CD14-positive monocyte (primary cell): Measurements from ENCODE around the gene ERF. TPM values are rescaled to one million over a fixed set of nuclear protein-coding genes. Genes with fewer than 3 reads are reported as not detected.

Source experiments
- DNase-seq, 3 donors: peaks; one replicate each; pipeline ENCODE4 v3.0.0-alpha.2; 2011 to 2022
- H2AFZ ChIP-seq: 2 replicates; pipeline ENCODE4 v1.6.0; 2012; ENCODE audit warnings: mild to moderate bottlenecking, low read depth, low read length, inconsistent platforms; ENCODE audit not compliant: insufficient read depth, poor library complexity, severe bottlenecking
- H3K27ac ChIP-seq, 2 donors: 1 replicate in 1 of 2; 2 replicates in 1 of 2; pipeline ENCODE4 v1.5.1; 2012 to 2013; ENCODE audit warnings: low read length in 2 of 2, control low read depth in 1 of 2, inconsistent platforms in 1 of 2, low read depth in 1 of 2, mild to moderate bottlenecking in 1 of 2
- H3K27me3 ChIP-seq, 2 donors: one replicate each; pipeline versions ENCODE4 v1.6.0 to v1.6.1; 2011 to 2013; ENCODE audit warnings: low read length in 2 of 2; ENCODE audit not compliant: control insufficient read depth in 2 of 2, insufficient read depth in 2 of 2
- H3K36me3 ChIP-seq, 2 donors: replicated peaks in 1 of 2; 1 replicate in 1 of 2; 2 replicates in 1 of 2; pipeline versions ENCODE4 v1.5.1 to v1.6.1; 2012 to 2013; ENCODE audit warnings: low read length in 2 of 2, control low read depth in 1 of 2, inconsistent platforms in 1 of 2, mild to moderate bottlenecking in 1 of 2; ENCODE audit not compliant: insufficient read depth in 2 of 2, control insufficient read depth in 1 of 2
- H3K4me1 ChIP-seq, 2 donors: 1 replicate in 1 of 2; 2 replicates in 1 of 2; pipeline versions ENCODE4 v1.5.1 to v1.6.1; 2012 to 2013; ENCODE audit warnings: low read length in 2 of 2, control low read depth in 1 of 2, inconsistent platforms in 1 of 2, mild to moderate bottlenecking in 1 of 2, moderate library complexity in 1 of 2; ENCODE audit not compliant: insufficient read depth in 2 of 2, control insufficient read depth in 1 of 2
- H3K4me2 ChIP-seq: replicated peaks from 2 replicates; pipeline ENCODE3; 2012; ENCODE audit warnings: low read length, moderate library complexity, mild to moderate bottlenecking; ENCODE audit not compliant: poor library complexity, severe bottlenecking; ENCODE audit errors: extremely low read depth
- H3K4me3 ChIP-seq, 3 experiments: fragments of 200-600 bp in 1 of 3; sonication (generic) in 1 of 3; replicated peaks in 1 of 3; 1 replicate in 2 of 3; 2 replicates in 1 of 3; pipeline ENCODE4 v1.5.1; 2011 to 2013; ENCODE audit warnings: low read length in 3 of 3, mild to moderate bottlenecking in 3 of 3, control low read depth in 2 of 3, low read depth in 2 of 3, inconsistent platforms in 1 of 3, moderate library complexity in 1 of 3
- H3K79me2 ChIP-seq: 2 replicates; pipeline ENCODE4 v1.6.0; 2012; ENCODE audit warnings: mild to moderate bottlenecking, control low read depth, inconsistent platforms, low read length, moderate library complexity; ENCODE audit not compliant: insufficient read depth
- H3K9ac ChIP-seq: 2 replicates; pipeline ENCODE4 v1.6.0; 2017; ENCODE audit warnings: low read length, mild to moderate bottlenecking; ENCODE audit not compliant: insufficient read depth, poor library complexity, severe bottlenecking
- H3K9me3 ChIP-seq, 2 donors: replicated peaks in 1 of 2; 1 replicate in 1 of 2; 2 replicates in 1 of 2; pipeline versions ENCODE4 v1.5.1 to v1.6.1; 2012 to 2013; ENCODE audit warnings: low read length in 2 of 2, control low read depth in 1 of 2; ENCODE audit not compliant: control insufficient read depth in 1 of 2, insufficient read depth in 1 of 2
- H4K20me1 ChIP-seq: 2 replicates; pipeline ENCODE4 v1.6.0; 2012; ENCODE audit warnings: mild to moderate bottlenecking, low read length, control low read depth, moderate library complexity; ENCODE audit not compliant: insufficient read depth
- H3K27ac Mint-ChIP-seq, 7 donors: one replicate each; pipeline ENCODE4 v1.8.0; 2020; ENCODE audit warnings: mild to moderate bottlenecking in 7 of 7, mixed read lengths in 7 of 7, moderate library complexity in 6 of 7, inconsistent platforms in 2 of 7
- H3K27me3 Mint-ChIP-seq, 3 donors: one replicate each; pipeline ENCODE4 v1.8.0; 2021 to 2022; ENCODE audit warnings: low read depth in 3 of 3, mild to moderate bottlenecking in 3 of 3, mixed read lengths in 3 of 3, moderate library complexity in 3 of 3, inconsistent platforms in 1 of 3
- H3K36me3 Mint-ChIP-seq, 2 donors: one replicate each; pipeline ENCODE4 v1.8.0; 2020; ENCODE audit warnings: mixed read lengths in 2 of 2, inconsistent platforms in 1 of 2, mild to moderate bottlenecking in 1 of 2
- H3K4me1 Mint-ChIP-seq: one replicate; pipeline ENCODE4 v1.8.0; 2020; ENCODE audit warnings: mild to moderate bottlenecking, mixed read lengths
- H3K4me3 Mint-ChIP-seq, 2 donors: one replicate each; pipeline ENCODE4 v1.8.0; 2020; ENCODE audit warnings: mild to moderate bottlenecking in 2 of 2, mixed read lengths in 2 of 2, moderate library complexity in 1 of 2
- H3K9me3 Mint-ChIP-seq, 7 donors: one replicate each; pipeline ENCODE4 v1.8.0; 2020 to 2022; ENCODE audit warnings: mixed read lengths in 7 of 7, mild to moderate bottlenecking in 6 of 7, moderate library complexity in 6 of 7, inconsistent platforms in 2 of 7
- WGBS: methylation state at CpG from one replicate; pipeline ENCODE4 v1.1.5; 2013; ENCODE audit warnings: missing lambda C conversion rate; ENCODE audit not compliant: insufficient coverage; 5-methylcytosine and 5-hydroxymethylcytosine counted together
- intact Hi-C, 2 donors: fragments of 100-400 bp; cut with micrococcal nuclease; formaldehyde crosslinking; loops; one replicate each; pipeline versions ENCODE4 v1.15.0 to v1.15.1; 2023
- polyA plus RNA-seq, 3 donors: library from polyadenylated mRNA; depleted of rRNA in 1 of 3; unstranded in 2 of 3; stranded (reverse) in 1 of 3; fragments of 300-500 nt in 2 of 3; fragments of >200 nt in 1 of 3; fragmentation: Illumina TruSeq in 2 of 3; gene quantifications; 1 replicate in 2 of 3; 2 replicates in 1 of 3; pipeline ENCODE4 v1.2.3, GENCODE V29; 2012 to 2021
- TF ChIP-seq, protein P1 (sequence below): fragments of 200-600 bp; IDR thresholded peaks from one replicate; pipeline ENCODE4 v1.8.0; 2022; ENCODE audit warnings: antibody characterized with exemption, mild to moderate bottlenecking

ERF gene
- polyA plus RNA-seq, 3 donors: 2.3 to 42.6 (median 3.4) TPM

DNA sequence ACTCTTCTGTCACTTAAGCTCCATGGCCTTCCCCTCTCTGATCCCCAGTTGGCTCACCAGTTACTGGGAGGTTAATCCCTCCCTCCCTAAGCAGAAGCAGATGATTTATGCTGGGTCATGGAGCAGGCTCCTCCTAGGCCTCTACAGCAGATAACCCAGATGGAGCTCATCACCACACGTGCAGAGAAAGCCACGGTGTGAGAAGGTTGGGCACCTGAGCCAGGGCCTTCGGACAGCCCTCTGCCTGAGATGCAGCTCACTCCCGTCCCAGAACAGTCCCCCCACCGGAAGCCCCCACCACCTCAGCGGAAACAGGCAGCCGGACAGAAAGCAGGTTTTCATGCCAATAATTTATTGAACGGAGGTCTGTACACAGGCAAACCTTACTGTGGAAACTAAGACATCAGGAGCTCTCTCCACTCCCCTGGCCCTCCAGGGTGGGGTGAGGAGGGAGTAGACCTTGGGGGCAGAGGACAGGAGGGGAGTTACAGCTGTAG is 25.0 kb downstream of the ERF start:
- no peaks in the 10 kb centered on the region for H3K4me1 ChIP-seq
- peaks cover 10% of the 10 kb centered on the region for H3K4me1 Mint-ChIP-seq
- no peak overlapping the region for H3K4me2 ChIP-seq
- H3K9ac ChIP-seq: no peak overlapping the region
- H3K4me3 ChIP-seq: no peak overlapping the region
- peak overlapping the region in 1 of 2 donors; percentile 37 for H3K27ac ChIP-seq
- peaks cover 38% of the 10 kb centered on the region for H3K79me2 ChIP-seq
- H3K27ac Mint-ChIP-seq: peak overlapping the region in 4 of 7 donors; percentile 52 to 72 (median 70)
- H3K4me3 Mint-ChIP-seq: no peak overlapping the region
- TF ChIP-seq, protein P1, sequence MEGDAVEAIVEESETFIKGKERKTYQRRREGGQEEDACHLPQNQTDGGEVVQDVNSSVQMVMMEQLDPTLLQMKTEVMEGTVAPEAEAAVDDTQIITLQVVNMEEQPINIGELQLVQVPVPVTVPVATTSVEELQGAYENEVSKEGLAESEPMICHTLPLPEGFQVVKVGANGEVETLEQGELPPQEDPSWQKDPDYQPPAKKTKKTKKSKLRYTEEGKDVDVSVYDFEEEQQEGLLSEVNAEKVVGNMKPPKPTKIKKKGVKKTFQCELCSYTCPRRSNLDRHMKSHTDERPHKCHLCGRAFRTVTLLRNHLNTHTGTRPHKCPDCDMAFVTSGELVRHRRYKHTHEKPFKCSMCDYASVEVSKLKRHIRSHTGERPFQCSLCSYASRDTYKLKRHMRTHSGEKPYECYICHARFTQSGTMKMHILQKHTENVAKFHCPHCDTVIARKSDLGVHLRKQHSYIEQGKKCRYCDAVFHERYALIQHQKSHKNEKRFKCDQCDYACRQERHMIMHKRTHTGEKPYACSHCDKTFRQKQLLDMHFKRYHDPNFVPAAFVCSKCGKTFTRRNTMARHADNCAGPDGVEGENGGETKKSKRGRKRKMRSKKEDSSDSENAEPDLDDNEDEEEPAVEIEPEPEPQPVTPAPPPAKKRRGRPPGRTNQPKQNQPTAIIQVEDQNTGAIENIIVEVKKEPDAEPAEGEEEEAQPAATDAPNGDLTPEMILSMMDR: no peak
- H3K9me3 ChIP-seq: no peaks in the 10 kb centered on the region
- H4K20me1 ChIP-seq: peaks cover 96% of the 10 kb centered on the region
- WGBS: 68% methylated on average over 4 of the region's 8 CpGs
- H3K27me3 ChIP-seq: no peaks in the 10 kb centered on the region
- DNase-seq: no peak
- intact Hi-C loops: loop anchor here in 1 of 2 donors (10.0 kb wide), 1 partner anchor 125 kb away; no protein-coding TSS in a partner anchor
- no peaks in the 10 kb centered on the region for H3K9me3 Mint-ChIP-seq
- peaks cover 79 to 96% of the 10 kb centered on the region in 2 donors for H3K36me3 Mint-ChIP-seq
- no peak overlapping the region for H2AFZ ChIP-seq
- H3K36me3 ChIP-seq: peaks cover 90 to 99% of the 10 kb centered on the region in 2 donors
- H3K27me3 Mint-ChIP-seq: no peaks in the 10 kb centered on the region

DNA sequence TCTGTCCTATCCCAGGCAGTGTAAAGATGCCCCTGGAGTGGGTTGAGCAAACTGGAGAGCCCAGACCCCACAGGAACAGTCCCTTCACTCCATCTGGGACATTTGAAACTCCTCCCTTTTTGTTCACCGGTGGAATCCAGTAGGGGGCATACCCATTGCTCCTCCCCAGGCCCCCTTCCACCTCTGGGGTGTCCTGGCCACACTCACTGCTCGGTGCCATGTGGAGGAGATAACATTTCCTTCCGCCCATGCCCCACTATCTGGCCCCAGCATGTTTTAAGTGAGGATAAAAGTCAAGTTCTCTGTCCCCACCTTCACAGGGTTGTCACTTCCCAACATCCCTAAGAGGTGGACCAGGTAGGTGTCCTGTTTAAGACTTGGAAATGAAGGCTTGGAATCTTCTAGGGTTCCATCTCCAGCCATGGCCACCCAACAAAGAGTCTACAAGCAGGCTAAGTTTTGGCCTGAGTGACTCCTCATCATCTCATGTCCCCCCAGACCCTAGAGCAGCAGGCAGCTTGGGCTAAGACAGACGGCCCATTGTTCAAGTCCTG is 25.6 kb downstream of the ERF start:
- no peak overlapping the region for H3K4me3 Mint-ChIP-seq
- peaks cover 91 to 99% of the 10 kb centered on the region in 2 donors for H3K36me3 ChIP-seq
- H3K36me3 Mint-ChIP-seq: peaks cover 80 to 96% of the 10 kb centered on the region in 2 donors
- intact Hi-C loops: no loop called here
- no peak overlapping the region for H3K4me3 ChIP-seq
- H3K4me1 Mint-ChIP-seq: peaks cover 10% of the 10 kb centered on the region
- H2AFZ ChIP-seq: no peak overlapping the region
- H3K9me3 Mint-ChIP-seq: no peaks in the 10 kb centered on the region
- H3K4me1 ChIP-seq: no peaks in the 10 kb centered on the region
- peaks cover 40% of the 10 kb centered on the region for H3K79me2 ChIP-seq
- no peaks in the 10 kb centered on the region for H3K27me3 Mint-ChIP-seq
- no peaks in the 10 kb centered on the region for H3K27me3 ChIP-seq
- H3K27ac ChIP-seq: peak overlapping the region in 1 of 2 donors; percentile 37
- no peaks in the 10 kb centered on the region for H3K9me3 ChIP-seq
- no peak for DNase-seq
- 80% methylated on average over 2 of the region's 4 CpGs for whole genome bisulfite sequencing
- TF ChIP-seq, protein P1: no peak
- H3K4me2 ChIP-seq: no peak overlapping the region
- peaks cover 96% of the 10 kb centered on the region for H4K20me1 ChIP-seq
- peak overlapping the region; percentile 30 to 84 (median 69) for H3K27ac Mint-ChIP-seq
- H3K9ac ChIP-seq: no peak overlapping the region
